ENCODE data around the gene APOBR. TPM values are rescaled to one million over a fixed set of nuclear protein-coding genes. Genes with fewer than 3 reads are reported as not detected.

Gene APOBR
- total and polyA plus RNA-seq, 2 of the 13 experiments (the other 11 are each of a cell fraction or from before 2014, with no cell fraction given) = 0.03 TPM; not detected in 1

- TF ChIP-seq ZNF281 (CRISPR knock-in tag; IDR thresholded peaks at IDR 0.05; ENCODE audit: borderline replicate concordance) = no peak
- peak; percentile 57; the same call in 1 of the 2 replicates for TF ChIP-seq RXRA (CRISPR knock-in tag; IDR thresholded peaks at IDR 0.05)
- TF ChIP-seq ARNT2 (CRISPR knock-in tag; IDR thresholded peaks at IDR 0.05; ENCODE audit: low read depth) = no peak
- no peak; the same call in 1 of the 2 replicates for TF ChIP-seq ZSCAN5A (CRISPR knock-in tag; IDR thresholded peaks at IDR 0.05; ENCODE audit: borderline replicate concordance)
- no peak for TF ChIP-seq ZNF672 (CRISPR knock-in tag; IDR thresholded peaks at IDR 0.05)
- no peak for TF ChIP-seq ZNF33B (CRISPR knock-in tag; IDR thresholded peaks at IDR 0.05)
- TF ChIP-seq ATF5 (CRISPR knock-in tag; IDR thresholded peaks at IDR 0.05; ENCODE audit: low read depth) = no peak
- TF ChIP-seq JUND (CRISPR knock-in tag; IDR thresholded peaks at IDR 0.05) = no peak
- no peak for TF ChIP-seq SOX5 (CRISPR knock-in tag; IDR thresholded peaks at IDR 0.05; ENCODE audit: borderline replicate concordance)
- TF ChIP-seq HOXA5 (CRISPR knock-in tag; IDR thresholded peaks at IDR 0.05) = no peak
- TF ChIP-seq MNT (IDR thresholded peaks at IDR 0.05) = no peak
- TF ChIP-seq CAMTA2 (CRISPR knock-in tag; IDR thresholded peaks at IDR 0.05; ENCODE audit: borderline replicate concordance) = no peak
- no peak for TF ChIP-seq MED13 (CRISPR knock-in tag; IDR thresholded peaks at IDR 0.05)
- no peak for TF ChIP-seq ZSCAN12 (CRISPR knock-in tag; IDR thresholded peaks at IDR 0.05)
- peak; percentile 67 for TF ChIP-seq ZNF292 (CRISPR knock-in tag; IDR thresholded peaks at IDR 0.05; ENCODE audit: borderline replicate concordance, low read depth)
- TF ChIP-seq KLF12 (CRISPR knock-in tag; IDR thresholded peaks at IDR 0.05; ENCODE audit: borderline replicate concordance) = no peak
- peak; percentile 90 for TF ChIP-seq TFE3 (CRISPR knock-in tag; IDR thresholded peaks at IDR 0.05)
- TF ChIP-seq GMEB1 (CRISPR knock-in tag; IDR thresholded peaks at IDR 0.05; ENCODE audit: borderline replicate concordance) = no peak
- TF ChIP-seq SP140L (CRISPR knock-in tag; IDR thresholded peaks at IDR 0.05; ENCODE audit: borderline replicate concordance) = no peak
- no peak for TF ChIP-seq IKZF5 (CRISPR knock-in tag; IDR thresholded peaks at IDR 0.05)
Observed at GRCh38 chr16:28528463-28528867, 34.0 kb downstream of the APOBR start (continued).

Measured in HepG2 (cell line).